22Rv1 (cell line): Measurements from ENCODE around the gene SSX2.
"Not testable (repeated sequence)": the region's sequence is repeated elsewhere in the genome, so short reads cannot be mapped to it uniquely, and the experiment has no call there.

Experiments used
- H3K27ac ChIP-seq: fragments of 450-650 bp; 2 replicates; pipeline ENCODE4 v1.5.1; 2017

SSX2 gene

GRCh38 chrX:52707078-52707477, at the start of gene SSX2:
TSS of gene SSX2 (minus strand) at chrX:52707178. CDS start at chrX:52705749, 1,429 bp downstream.
- H3K27ac ChIP-seq = not testable (repeated sequence)

GRCh38 chrX:52750952-52751351, 44.0 kb upstream of the SSX2 start, which contains the start of gene SSX2B:
TSS of gene SSX2B (plus strand) at chrX:52751252. CDS start at chrX:52752681, 1,429 bp downstream.
- H3K27ac ChIP-seq = not testable (repeated sequence)

- not testable (repeated sequence) for H3K27ac ChIP-seq
Measured at GRCh38 chrX:52692034-52692433, 14.9 kb downstream of the SSX2 start.

DNA sequence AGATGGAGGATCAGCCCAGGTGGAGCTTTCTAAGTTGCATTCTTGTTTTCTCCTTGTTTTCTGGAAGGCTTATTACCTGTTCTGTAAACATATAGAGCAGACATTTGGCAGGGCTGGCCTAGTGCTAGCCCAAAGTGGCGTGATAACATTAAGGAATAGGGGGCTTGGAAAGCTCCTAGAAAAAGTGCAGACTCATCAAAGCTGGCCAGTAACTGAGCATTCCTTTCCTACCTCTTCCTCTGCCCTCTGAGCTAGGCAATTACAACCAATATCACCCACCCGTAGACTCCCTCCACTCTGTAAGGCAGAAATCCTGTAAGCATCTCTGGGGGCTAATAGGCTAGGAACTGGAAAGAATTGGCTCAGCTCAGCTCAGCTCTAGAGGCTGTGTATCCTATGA, 44.8 kb downstream of the SSX2 start:
- H3K27ac ChIP-seq = not testable (repeated sequence)

DNA sequence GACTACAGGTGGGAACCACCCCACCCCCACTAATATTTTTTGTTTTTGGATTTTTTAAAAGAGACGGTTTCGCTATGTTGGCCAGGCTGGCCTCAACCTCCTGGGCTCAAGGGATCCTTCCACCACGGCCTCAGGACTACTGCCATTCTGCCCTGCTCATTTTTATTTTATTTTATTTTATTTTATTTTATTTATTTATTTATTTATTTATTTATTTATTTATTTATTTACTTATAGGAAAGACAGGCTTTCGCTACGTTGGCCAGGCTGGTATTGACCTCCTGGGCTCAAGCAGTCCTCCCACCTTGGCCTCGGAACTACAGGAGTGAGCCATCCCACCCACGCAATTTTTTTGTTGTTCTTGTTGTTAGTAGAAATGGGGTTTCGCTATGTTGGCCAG, 51.5 kb downstream of the SSX2 start:
- H3K27ac ChIP-seq = not testable (repeated sequence)

DNA sequence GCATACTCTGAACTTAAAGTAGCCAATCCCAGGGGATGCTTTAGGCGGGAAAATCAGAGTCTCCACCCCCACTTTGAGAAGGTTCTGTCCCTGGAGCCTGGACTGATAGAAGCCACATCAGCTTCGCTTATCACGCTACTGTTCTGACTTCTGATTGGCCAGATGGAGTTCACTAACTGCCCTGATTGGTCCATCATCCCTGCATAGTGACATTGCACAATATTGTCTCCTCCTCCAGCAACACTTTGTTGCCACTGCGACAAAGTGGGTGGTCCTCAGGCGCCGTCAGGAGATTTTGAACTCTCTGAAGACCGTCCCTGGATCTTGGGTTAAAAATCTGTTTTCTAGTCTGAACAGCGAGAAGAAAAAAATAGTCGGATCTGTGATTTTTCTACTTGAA, 52.2 kb downstream of the SSX2 start, which contains the start of gene SSX7:
Gene SSX7 (minus strand): TSS at position 101 of the 400 bp plus-strand sequence. CDS start 1,428 bp downstream, outside the sequence.
- not testable (repeated sequence) for H3K27ac ChIP-seq

GRCh38 chrX:52650676-52651075, 56.3 kb downstream of the SSX2 start:
- not testable (repeated sequence) for H3K27ac ChIP-seq

GRCh38 chrX:52648956-52649355, 58.0 kb downstream of the SSX2 start:
- not testable (repeated sequence) for H3K27ac ChIP-seq
